Urinary bladder (tissue), 4 donors: ENCODE measurements around the gene RPS6KA5. TPM values are rescaled to one million over a fixed set of nuclear protein-coding genes. Genes with fewer than 3 reads are reported as not detected.
A peak's percentile ranks its signal among the peaks of the same experiment; 100 is the strongest.
"Not testable (repeated sequence)": the region's sequence is repeated elsewhere in the genome, so short reads cannot be mapped to it uniquely, and the experiment has no call there.

ENCODE experiments used
- DNase-seq: peaks from one replicate; pipeline ENCODE4 v3.0.0-alpha.2; 2015; ENCODE audit errors: extremely low spot score
- H3K27ac ChIP-seq: one replicate; pipeline ENCODE4 v1.5.1; 2013; ENCODE audit warnings: low read depth, mild to moderate bottlenecking, moderate library complexity
- H3K36me3 ChIP-seq: one replicate; pipeline ENCODE4 v1.6.1; 2013; ENCODE audit warnings: mild to moderate bottlenecking, moderate library complexity; ENCODE audit not compliant: insufficient read depth
- H3K4me1 ChIP-seq: one replicate; pipeline ENCODE4 v1.6.1; 2013; ENCODE audit warnings: mild to moderate bottlenecking, moderate library complexity; ENCODE audit not compliant: insufficient read depth
- H3K4me3 ChIP-seq: one replicate; pipeline ENCODE4 v1.5.1; 2013; ENCODE audit warnings: low read depth, low read length
- WGBS: extraction: QIAGEN DNeasy Blood & Tissue Kit; methylation state at CpG from one replicate; pipeline ENCODE4 v1.1.7; 2013; 5-methylcytosine and 5-hydroxymethylcytosine counted together
- polyA plus RNA-seq: library from polyadenylated mRNA; stranded (reverse); fragments of 200-250 nt; gene quantifications from one replicate; pipeline ENCODE4 v1.2.3, GENCODE V29; 2013
- total RNA-seq: library from RNA; depleted of rRNA; stranded (reverse); fragments of >200 nt; gene quantifications from one replicate; pipeline ENCODE4 v1.2.3, GENCODE V29; 2014
- donor health status: healthy with polysubstance abuse.
- donor health status: healthy.

Gene RPS6KA5
- total and polyA plus RNA-seq, 2 donors, result 13.4 to 19.8 TPM

GRCh38 chr14:90844321-90844720 is 216.1 kb downstream of the RPS6KA5 start:
- no peak overlapping the region for H3K27ac ChIP-seq
- 73% methylated on average over 3 of the region's 3 CpGs for WGBS
- H3K4me1 ChIP-seq, result no peaks in the 10 kb centered on the region
- DNase-seq, result no peak
- no peaks in the 10 kb centered on the region for H3K36me3 ChIP-seq
- no peak overlapping the region for H3K4me3 ChIP-seq

DNA sequence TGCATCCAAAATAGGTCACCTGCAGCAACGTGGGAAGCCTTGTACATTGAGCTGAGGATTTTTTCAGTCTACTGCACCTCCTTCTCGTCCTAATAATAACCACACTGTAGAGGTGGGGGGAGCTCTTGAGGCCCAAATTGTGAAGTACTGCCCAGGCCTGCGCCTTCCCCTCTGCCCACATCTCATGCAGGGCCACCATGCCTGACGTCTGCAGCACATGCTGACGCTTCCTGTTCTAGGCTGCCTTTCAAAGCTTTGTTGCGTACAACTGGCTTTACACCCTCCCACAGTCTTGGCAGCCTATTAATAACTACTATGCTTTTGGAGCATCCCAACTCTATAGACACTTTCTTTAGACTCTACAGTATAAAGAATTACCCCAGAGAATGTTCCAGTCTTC is 217.7 kb downstream of the RPS6KA5 start:
- Histone ChIP-seq H3K27ac (no peak overlapping the region), H3K36me3 (no peaks in the 10 kb centered on the region), H3K4me1 (no peaks in the 10 kb centered on the region), H3K4me3 (no peak overlapping the region)
- WGBS, result 65% methylated on average over 6 of the region's 6 CpGs
- no peak for DNase-seq

GRCh38 chr14:90840667-90841066 is 219.8 kb downstream of the RPS6KA5 start:
- not testable (repeated sequence) for H3K36me3 ChIP-seq, H3K4me3 ChIP-seq, DNase-seq, H3K27ac ChIP-seq, H3K4me1 ChIP-seq
- WGBS, result 98% methylated on average over 4 of the region's 4 CpGs

DNA sequence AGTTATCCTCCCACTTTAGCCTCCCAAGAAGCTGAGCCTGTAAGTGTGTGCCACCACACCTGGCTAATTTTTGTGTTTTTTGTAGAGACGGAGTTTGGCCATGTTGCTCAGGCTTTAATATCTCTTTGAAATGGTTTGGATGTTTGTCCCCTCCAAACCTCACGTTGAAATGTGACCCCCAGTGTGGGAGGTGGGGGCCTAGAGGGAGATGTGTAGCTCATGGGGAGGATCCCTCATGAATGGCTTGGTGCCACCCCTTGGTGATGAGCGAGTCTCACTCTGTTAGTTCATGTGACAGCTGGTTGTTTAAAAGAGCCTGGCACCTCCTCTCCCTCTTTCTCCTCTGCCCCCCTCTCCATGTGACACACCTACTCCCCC is 220.6 kb downstream of the RPS6KA5 start:
- no peak for DNase-seq
- no peaks in the 10 kb centered on the region for H3K4me1 ChIP-seq
- no peak overlapping the region for H3K27ac ChIP-seq
- no peak overlapping the region for H3K4me3 ChIP-seq
- 86% methylated on average over 3 of the region's 3 CpGs for WGBS
- no peaks in the 10 kb centered on the region for H3K36me3 ChIP-seq

DNA sequence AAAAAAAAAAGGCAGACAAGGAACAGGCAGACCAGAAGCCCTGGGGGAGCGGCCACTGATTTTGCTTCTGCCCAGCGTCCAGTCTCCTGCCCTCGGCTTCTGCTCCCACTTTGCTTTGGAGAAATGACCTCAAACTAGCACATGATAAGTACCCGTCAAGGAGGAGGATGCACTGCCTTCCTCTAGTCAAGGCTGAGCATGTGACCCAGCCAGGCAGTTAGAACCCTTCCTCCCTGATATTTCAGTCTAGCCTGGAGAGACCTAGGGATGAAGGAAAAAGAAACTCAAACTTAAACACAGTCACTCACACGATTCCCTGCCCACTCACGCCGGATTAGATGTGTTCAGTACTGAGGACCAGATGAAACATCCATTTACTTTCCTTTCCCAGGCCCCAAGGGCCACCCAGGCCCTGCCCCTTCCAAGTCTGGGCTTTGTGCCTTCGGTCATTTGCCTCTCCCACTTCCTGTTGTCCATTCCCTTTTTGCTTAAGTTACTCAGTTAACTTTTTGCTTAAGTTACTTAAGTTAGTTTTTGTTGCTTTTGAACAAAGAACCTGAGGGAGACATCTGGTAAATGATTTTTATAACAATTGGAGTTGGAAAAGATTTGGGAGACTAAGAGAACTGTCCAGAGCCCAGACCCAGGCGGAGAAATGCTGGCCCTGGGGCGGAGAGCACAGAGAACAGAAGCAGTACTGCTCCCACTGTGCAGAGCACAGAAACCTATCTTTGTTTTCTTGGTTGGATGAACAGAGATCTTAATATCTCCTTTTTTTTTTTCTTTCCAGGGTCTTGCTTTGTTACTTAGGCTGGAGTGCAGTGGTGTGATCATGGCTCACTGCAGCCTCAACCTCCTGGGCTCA is 221.2 kb downstream of the RPS6KA5 start:
- Histone ChIP-seq H3K4me1 (no peaks in the 10 kb centered on the region), H3K36me3 (no peaks in the 10 kb centered on the region), H3K27ac (no peak overlapping the region), H3K4me3 (no peak overlapping the region)
- 58% methylated on average over 10 of the region's 10 CpGs for WGBS
- DNase-seq, result no peak

DNA sequence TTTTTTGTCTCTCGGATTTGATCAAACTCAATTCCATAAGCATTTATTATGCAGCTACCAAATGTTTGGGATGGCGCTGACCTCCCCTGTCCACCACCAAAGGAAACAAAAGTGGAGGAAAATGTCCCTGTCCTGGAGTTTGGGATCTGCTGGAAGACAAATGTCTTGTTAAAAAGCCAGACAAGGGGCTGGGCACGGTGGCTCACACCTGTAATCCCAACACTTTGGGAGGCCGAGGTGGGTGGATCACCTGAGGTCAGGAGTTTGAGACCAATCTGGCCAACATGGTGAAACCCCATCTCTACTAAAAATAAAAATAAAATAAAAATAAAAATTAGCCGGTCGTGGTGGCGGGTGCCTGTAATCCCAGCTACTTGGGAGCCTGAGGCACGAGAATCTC is 221.9 kb downstream of the RPS6KA5 start:
- not testable (repeated sequence) for DNase-seq, H3K27ac ChIP-seq, H3K36me3 ChIP-seq, H3K4me3 ChIP-seq, H3K4me1 ChIP-seq
- 90% methylated on average over 8 of the region's 8 CpGs for WGBS

DNA sequence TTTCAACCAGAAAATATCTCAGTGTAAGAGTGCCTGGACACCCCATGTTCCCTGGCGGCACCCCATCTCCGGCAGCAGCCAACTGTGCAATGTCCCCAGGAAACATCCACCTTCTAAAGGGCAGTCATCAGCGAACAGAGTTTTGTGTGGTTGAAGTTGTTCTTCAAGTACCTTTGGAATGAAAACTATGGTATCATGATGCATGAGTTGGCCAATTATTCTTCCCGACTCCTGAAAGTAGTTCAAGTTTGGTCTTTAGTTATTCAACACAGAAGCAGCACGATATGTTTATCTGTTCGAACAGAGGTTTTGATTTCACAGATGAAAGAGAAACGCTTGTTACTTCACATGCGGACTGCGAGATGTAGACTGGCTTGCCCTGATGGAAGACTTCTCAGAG is 223.1 kb downstream of the RPS6KA5 start:
- Histone ChIP-seq H3K4me1 (no peaks in the 10 kb centered on the region), H3K4me3 (no peak overlapping the region), H3K36me3 (no peaks in the 10 kb centered on the region), H3K27ac (no peak overlapping the region)
- DNase-seq, result no peak
- 92% methylated on average over 9 of the region's 9 CpGs for WGBS

- Histone ChIP-seq H3K4me1 (no peaks in the 10 kb centered on the region), H3K36me3 (no peaks in the 10 kb centered on the region), H3K4me3 (no peak overlapping the region), H3K27ac (no peak overlapping the region)
- no peak for DNase-seq
- 93% methylated on average over 7 of the region's 7 CpGs for WGBS
These were observed 223.8 kb downstream of the RPS6KA5 start for GRCh38 chr14:90836692-90837063.

DNA sequence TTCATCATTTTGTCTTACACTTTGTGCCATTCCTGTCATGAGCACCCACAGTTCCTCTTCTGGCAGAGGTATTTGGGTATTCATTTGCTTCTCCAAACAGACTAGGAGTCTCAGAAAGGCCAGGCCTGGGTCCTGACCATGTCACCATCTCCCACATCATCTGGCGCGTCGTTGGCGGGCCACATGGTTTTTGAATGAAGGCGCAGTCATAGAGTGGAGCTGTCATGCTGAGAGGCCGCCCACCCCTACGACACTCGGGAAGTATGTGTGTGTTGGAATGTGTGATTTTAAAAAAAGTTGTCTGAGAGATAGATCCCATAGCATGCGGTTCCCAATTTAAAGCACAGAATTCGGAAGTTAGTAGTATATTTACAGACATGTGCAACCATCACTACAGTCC is 228.6 kb downstream of the RPS6KA5 start:
- peaks cover 2% of the 10 kb centered on the region for H3K4me1 ChIP-seq
- no peak overlapping the region for H3K27ac ChIP-seq
- no peak for DNase-seq
- H3K36me3 ChIP-seq, result no peaks in the 10 kb centered on the region
- 93% methylated on average over 10 of the region's 10 CpGs for WGBS
- no peak overlapping the region for H3K4me3 ChIP-seq

DNA sequence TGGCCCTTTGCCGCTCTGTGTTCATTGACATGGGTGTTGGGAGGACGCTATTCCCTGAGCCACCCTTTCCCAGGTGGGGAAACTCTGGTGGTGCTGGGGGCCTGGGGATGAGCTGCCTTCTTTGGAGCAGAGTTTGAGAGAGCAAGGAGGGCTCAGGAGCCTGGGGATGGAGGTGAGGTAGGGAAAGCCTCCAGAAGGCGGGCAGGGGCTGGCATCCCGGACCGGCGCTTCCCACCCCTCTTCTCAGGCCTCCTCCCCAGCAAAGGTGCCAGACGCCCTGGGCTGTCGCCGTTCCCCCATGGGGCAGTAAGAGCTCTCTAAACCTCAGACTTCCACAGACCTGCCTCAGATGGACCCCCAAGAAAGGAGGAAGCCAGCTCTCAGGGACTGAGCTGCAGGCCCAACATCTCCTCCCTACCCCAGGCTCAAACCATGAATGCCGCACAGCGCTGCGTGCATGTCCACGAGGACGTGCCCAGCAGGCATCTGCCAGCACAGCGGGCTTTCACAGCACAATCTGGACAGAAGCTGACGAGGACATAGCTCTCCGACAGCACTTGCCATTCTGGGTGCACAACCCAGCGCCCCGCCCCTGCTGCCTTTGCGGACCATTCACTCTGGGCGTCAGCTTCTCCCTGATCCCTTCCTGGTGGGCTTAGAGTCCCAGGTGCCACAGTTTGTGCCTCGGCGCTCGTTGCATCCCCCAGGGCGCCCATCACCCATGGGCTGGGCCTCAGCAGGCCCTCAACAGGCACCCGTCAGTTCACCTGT is 229.3 kb downstream of the RPS6KA5 start:
- Histone ChIP-seq H3K27ac (no peak overlapping the region), H3K36me3 (no peaks in the 10 kb centered on the region), H3K4me3 (no peak overlapping the region), H3K4me1 (peaks cover 2% of the 10 kb centered on the region)
- WGBS, result 89% methylated on average over 26 of the region's 26 CpGs
- no peak for DNase-seq

DNA sequence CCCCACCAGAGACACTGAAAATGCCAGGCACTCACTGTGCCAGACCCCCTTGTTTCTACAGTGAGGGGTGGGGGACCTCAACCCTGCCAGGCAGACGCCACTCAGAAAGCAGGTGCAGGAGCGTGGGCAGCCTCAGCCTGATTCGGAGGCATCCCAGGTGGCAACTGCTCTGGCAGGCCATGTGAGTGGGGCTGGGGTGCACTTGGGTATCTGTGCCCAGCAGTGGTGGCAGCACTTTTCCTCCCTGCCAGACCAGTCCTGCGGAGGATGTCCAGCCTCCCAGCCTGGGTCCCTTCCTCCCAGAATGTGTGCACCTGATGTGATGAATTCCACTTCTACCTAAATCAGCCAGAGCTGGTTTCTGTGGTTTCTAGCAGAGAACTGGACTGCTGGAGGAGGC is 230.8 kb downstream of the RPS6KA5 start:
- no peak for DNase-seq
- Histone ChIP-seq H3K4me3 (no peak overlapping the region), H3K36me3 (no peaks in the 10 kb centered on the region), H3K27ac (no peak overlapping the region), H3K4me1 (peaks cover 2% of the 10 kb centered on the region)
- 97% methylated on average over 4 of the region's 4 CpGs for WGBS

DNA sequence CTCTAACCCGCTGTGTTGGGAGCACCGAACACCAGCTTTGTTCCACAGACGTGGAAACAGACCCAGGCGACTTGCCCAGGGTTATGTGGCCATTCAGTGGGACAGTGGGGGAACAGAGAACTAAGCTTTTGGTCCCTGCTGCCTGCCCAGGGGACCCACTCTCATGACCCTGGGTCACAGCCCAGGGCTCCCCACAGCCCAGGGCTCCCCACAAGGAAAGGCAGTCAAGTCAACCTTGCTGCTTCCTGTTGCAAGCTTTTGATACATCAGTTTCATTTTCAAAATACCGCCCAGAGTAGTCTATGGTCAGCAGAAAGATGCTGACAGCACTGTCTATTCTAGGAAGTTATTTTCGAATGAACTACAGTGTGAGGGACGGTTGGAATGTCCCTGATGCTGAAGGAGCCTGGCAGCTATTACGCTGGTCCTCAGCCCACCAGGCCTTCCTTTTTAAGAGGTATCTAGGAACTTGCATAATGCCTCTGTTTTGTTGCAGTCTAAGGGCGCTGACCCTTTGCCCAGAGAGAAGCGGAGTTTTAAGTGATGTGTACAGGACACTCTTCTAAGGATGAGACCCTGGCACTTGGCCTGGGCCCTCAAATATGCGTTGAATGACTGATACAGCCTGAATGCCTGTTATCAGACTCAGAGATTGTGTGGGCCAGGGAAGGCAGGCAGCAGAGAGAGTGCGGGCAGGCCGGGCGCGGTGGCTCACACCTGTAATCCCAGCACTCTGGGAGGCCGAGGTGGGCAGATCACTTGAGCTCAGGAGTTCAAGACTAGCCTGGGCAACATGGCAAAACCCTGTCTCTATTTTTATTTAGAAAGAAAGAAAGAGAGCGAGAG is 231.6 kb downstream of the RPS6KA5 start:
- H3K4me3 ChIP-seq, result peak overlapping the region; percentile 15

GRCh38 chr14:90827919-90828610 is 232.4 kb downstream of the RPS6KA5 start:
- peak; percentile 80 for DNase-seq
- Histone ChIP-seq H3K4me3 (peak overlapping the region; percentile 20), H3K27ac (peak overlapping the region; percentile 42), H3K4me1 (peaks cover 2% of the 10 kb centered on the region), H3K36me3 (no peaks in the 10 kb centered on the region)
- WGBS, result 2% methylated on average over 42 of the region's 42 CpGs

More for the DNA sequence above, 231.6 kb downstream of the RPS6KA5 start:
- Histone ChIP-seq H3K4me1 (peaks cover 2% of the 10 kb centered on the region), H3K36me3 (no peaks in the 10 kb centered on the region), H3K27ac (no peak overlapping the region)
- DNase-seq, result no peak
- WGBS, result 83% methylated on average over 17 of the region's 17 CpGs
